Activated CD4-positive, CD25-positive, alpha-beta regulatory T cell treated with anti-CD3 and anti-CD28 coated beads, Interleukin-2, amount 50 U/mL, for 72 hours (primary cell): Measurements from ENCODE around the gene GH2.

ENCODE experiments used
- DNase-seq: peaks from one replicate; pipeline ENCODE4 v3.0.0; 2021

GH2 gene

DNA sequence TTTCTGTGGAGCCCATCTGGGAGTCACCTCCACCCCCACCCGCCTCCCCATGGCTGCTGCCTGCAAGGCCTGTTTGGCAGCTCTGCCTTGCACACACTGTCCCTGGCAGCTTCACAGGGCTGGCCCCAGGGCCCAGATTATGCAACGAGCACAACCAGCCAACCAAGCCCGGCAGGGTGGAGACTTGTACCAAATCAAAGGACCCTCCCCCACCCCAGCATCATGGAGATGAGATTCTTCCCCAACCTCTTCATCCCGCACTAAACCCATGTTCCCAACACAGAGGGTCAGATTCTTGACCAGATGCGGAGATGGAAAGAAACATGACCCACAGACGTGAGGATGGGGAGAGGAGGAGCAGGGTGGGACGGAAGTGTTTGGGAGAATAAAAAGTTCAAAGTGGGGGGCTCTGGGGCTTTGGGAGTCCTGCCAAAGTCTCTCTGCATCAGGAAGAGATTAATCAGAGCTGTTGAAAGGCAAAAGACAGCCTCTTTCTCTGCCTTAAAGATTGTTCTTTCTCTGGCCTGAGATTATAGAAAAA, 43.0 kb downstream of the GH2 start:
- no peak for DNase-seq

GRCh38 chr17:63837962-63838600, 43.7 kb downstream of the GH2 start:
- no peak for DNase-seq

- no peak for DNase-seq
These were observed 44.3 kb downstream of the GH2 start for GRCh38 chr17:63837480-63837879.

GRCh38 chr17:63836811-63837210, 44.9 kb downstream of the GH2 start:
- DNase-seq = no peak

DNA sequence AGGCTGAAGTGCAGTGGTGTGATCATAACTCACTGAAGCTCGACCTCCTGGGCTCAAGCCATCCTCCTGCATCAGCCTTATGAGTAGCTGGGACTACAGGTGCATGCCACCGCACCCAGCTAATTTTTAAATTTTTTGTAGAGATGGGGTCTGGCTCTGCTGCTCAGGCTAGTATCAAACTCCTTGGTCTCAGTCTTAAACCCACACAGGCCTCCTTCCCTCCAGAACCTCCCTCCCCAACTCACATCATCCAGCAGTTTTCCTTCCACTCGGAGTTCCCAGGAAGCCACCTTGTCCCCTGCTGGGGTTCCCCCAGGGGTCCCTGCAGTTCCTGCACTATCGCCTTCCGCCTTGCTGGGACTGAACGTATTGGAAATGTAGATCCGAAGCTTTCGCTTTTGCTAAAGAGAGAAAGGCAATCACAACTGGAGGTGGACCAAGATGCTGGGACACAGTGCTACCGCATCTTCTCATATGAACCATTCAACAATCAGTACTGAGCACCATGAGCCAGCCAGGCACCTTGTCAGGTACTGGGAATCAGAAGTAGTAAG, 46.5 kb downstream of the GH2 start:
- no peak for DNase-seq

GRCh38 chr17:63834431-63835166, 47.1 kb downstream of the GH2 start:
- DNase-seq = no peak

GRCh38 chr17:63833741-63834373, 47.9 kb downstream of the GH2 start:
- DNase-seq = no peak

- no peak for DNase-seq
These were observed 48.6 kb downstream of the GH2 start for GRCh38 chr17:63833026-63833740.

- DNase-seq = no peak
These were observed 49.3 kb downstream of the GH2 start for GRCh38 chr17:63832455-63832854.

- no peak for DNase-seq
These were observed 49.7 kb downstream of the GH2 start for GRCh38 chr17:63832014-63832413.

DNA sequence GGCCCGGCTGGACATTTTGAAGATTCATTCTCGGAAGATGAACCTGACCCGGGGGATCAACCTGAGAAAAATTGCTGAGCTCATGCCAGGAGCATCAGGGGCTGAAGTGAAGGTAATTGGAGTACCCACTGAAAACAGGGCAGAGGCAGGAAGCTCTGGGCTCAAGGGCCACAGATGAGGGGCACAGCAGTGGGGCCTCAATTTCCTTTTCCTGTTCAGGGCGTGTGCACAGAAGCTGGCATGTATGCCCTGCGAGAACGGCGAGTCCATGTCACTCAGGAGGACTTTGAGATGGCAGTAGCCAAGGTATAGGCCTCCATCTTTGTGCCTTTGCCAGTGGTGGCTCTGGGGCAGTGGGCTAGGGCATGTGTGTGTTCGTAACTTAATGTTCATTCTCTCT, 50.2 kb downstream of the GH2 start:
- no peak for DNase-seq

DNA sequence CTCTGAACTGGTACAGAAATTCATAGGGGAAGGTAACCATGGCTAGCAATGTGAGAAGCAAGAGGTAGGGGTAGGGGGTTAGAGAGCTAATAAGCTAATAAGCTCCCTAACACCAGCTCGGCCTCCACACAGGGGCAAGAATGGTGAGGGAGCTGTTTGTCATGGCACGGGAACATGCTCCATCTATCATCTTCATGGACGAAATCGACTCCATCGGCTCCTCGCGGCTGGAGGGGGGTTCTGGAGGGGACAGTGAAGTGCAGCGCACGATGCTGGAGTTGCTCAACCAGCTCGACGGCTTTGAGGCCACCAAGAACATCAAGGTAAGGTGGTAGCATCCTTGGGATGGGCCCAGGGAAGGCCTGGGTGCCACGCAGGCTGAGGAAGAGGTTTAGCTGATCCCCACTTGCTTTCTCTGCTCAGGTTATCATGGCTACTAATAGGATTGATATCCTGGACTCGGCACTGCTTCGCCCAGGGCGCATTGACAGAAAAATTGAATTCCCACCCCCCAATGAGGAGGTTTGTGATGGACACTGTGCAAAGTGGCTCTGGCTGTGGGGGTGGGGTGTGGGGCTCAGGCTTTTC, 50.7 kb downstream of the GH2 start:
- no peak for DNase-seq

GRCh38 chr17:63830278-63830677, 51.5 kb downstream of the GH2 start:
- no peak for DNase-seq
